Mesenchymal stem cell (in vitro differentiated cells and primary cell): ENCODE results near the gene BMP15. TPM values are rescaled to one million over a fixed set of nuclear protein-coding genes. Genes with fewer than 3 reads are reported as not detected.

Experiments used
- DNase-seq: peaks from one replicate; pipeline ENCODE4 v3.0.0-alpha.2; 2013
- H2AFZ ChIP-seq: one replicate; pipeline ENCODE4 v1.6.1; 2013; ENCODE audit warnings: low read depth, mild to moderate bottlenecking, control low read depth, inconsistent platforms, low read length, moderate library complexity
- H2AK5ac ChIP-seq: 2 replicates; pipeline ENCODE4 v1.6.1; 2013; ENCODE audit warnings: low read length, moderate library complexity, mild to moderate bottlenecking, inconsistent platforms; ENCODE audit not compliant: severe bottlenecking
- H2BK120ac ChIP-seq: one replicate; pipeline ENCODE4 v1.6.1; 2013; ENCODE audit warnings: low read depth, mild to moderate bottlenecking, inconsistent platforms, low read length, moderate library complexity
- H2BK12ac ChIP-seq, 2 experiments: one replicate each; pipeline ENCODE4 v1.6.1; 2013; ENCODE audit warnings: inconsistent platforms in 2 of 2, low read length in 2 of 2, mild to moderate bottlenecking in 2 of 2, moderate library complexity in 2 of 2, control low read depth in 1 of 2
- H2BK15ac ChIP-seq: one replicate; pipeline ENCODE4 v1.6.1; 2013; ENCODE audit warnings: mild to moderate bottlenecking, low read depth, inconsistent platforms; ENCODE audit not compliant: poor library complexity, severe bottlenecking
- H2BK5ac ChIP-seq: 2 replicates; pipeline ENCODE4 v1.6.1; 2013; ENCODE audit warnings: low read depth, mild to moderate bottlenecking, low read length, control low read depth, inconsistent platforms; ENCODE audit not compliant: poor library complexity, severe bottlenecking
- H3K14ac ChIP-seq, 2 experiments: one replicate each; pipeline ENCODE4 v1.6.1; 2013; ENCODE audit warnings: inconsistent platforms in 2 of 2, low read length in 2 of 2, control low read depth in 1 of 2, mild to moderate bottlenecking in 1 of 2, moderate library complexity in 1 of 2
- H3K18ac ChIP-seq, 2 experiments: one replicate each; pipeline ENCODE4 v1.6.1; 2013; ENCODE audit warnings: inconsistent platforms in 2 of 2, low read length in 2 of 2, control low read depth in 1 of 2, low read depth in 1 of 2, mild to moderate bottlenecking in 1 of 2
- H3K23ac ChIP-seq, 2 experiments: one replicate each; pipeline ENCODE4 v1.6.1; 2013; ENCODE audit warnings: inconsistent platforms in 2 of 2, low read length in 2 of 2, mild to moderate bottlenecking in 2 of 2, moderate library complexity in 2 of 2, control low read depth in 1 of 2
- H3K27ac ChIP-seq: 2 replicates; pipeline ENCODE4 v1.5.1; 2013; ENCODE audit warnings: mild to moderate bottlenecking, moderate library complexity, low read length, control low read depth, inconsistent platforms; ENCODE audit not compliant: poor library complexity, severe bottlenecking
- H3K27me3 ChIP-seq, 2 experiments: 2 replicates each; pipeline versions ENCODE4 v1.6.1 to v1.7.0; 2013; ENCODE audit warnings: low read length in 2 of 2, mild to moderate bottlenecking in 2 of 2, moderate library complexity in 2 of 2, control low read depth in 1 of 2, inconsistent platforms in 1 of 2; ENCODE audit not compliant: control insufficient read depth in 1 of 2, insufficient read depth in 1 of 2
- H3K36me3 ChIP-seq, 2 experiments: 2 replicates each; pipeline versions ENCODE4 v1.6.1 to v1.7.0; 2013; ENCODE audit warnings: low read length in 2 of 2, control low read depth in 1 of 2, inconsistent platforms in 1 of 2, low read depth in 1 of 2, mild to moderate bottlenecking in 1 of 2; ENCODE audit not compliant: insufficient read depth in 2 of 2, control insufficient read depth in 1 of 2
- H3K4ac ChIP-seq, 2 experiments: one replicate each; pipeline ENCODE4 v1.6.1; 2013; ENCODE audit warnings: inconsistent platforms in 2 of 2, low read length in 2 of 2, mild to moderate bottlenecking in 2 of 2, moderate library complexity in 2 of 2, control low read depth in 1 of 2, low read depth in 1 of 2
- H3K4me1 ChIP-seq: 2 replicates; pipeline ENCODE4 v1.6.1; 2013; ENCODE audit warnings: low read depth, low read length, control low read depth; ENCODE audit not compliant: control insufficient read depth, insufficient read depth
- H3K4me2 ChIP-seq: 2 replicates; pipeline ENCODE4 v1.6.1; 2013; ENCODE audit warnings: low read length, mild to moderate bottlenecking, inconsistent platforms; ENCODE audit not compliant: poor library complexity, severe bottlenecking
- H3K4me3 ChIP-seq, 2 experiments: 2 replicates each; pipeline versions ENCODE4 v1.5.1 to v1.7.0; 2013; ENCODE audit warnings: low read length in 2 of 2, mild to moderate bottlenecking in 2 of 2, control low read depth in 1 of 2, low read depth in 1 of 2; ENCODE audit not compliant: insufficient read depth in 1 of 2
- H3K79me1 ChIP-seq: replicated peaks from 2 replicates; pipeline ENCODE4 v1.6.1; 2013; ENCODE audit warnings: mild to moderate bottlenecking, control low read depth, low read length, inconsistent platforms; ENCODE audit not compliant: poor library complexity, severe bottlenecking
- H3K9ac ChIP-seq: 2 replicates; pipeline ENCODE4 v1.7.0; 2013; ENCODE audit warnings: mild to moderate bottlenecking, low read length, moderate library complexity
- H3K9me3 ChIP-seq: 2 replicates; pipeline ENCODE4 v1.7.0; 2013; ENCODE audit warnings: mild to moderate bottlenecking, low read length; ENCODE audit not compliant: control insufficient read depth
- H4K8ac ChIP-seq: one replicate; pipeline ENCODE4 v1.6.1; 2013; ENCODE audit warnings: inconsistent platforms, mild to moderate bottlenecking, low read length, moderate library complexity
- H4K91ac ChIP-seq: one replicate; pipeline ENCODE4 v1.6.1; 2013; ENCODE audit warnings: mild to moderate bottlenecking, low read length, inconsistent platforms
- WGBS: methylation state at CpG from one replicate; pipeline ENCODE4 v1.1.7; 2013; ENCODE audit warnings: mixed read lengths; 5-methylcytosine and 5-hydroxymethylcytosine counted together
- polyA plus RNA-seq, 2 experiments: library from polyadenylated mRNA; stranded (reverse); fragments of 200-250 nt; gene quantifications; one replicate each; pipeline ENCODE4 v1.2.3, GENCODE V29; 2013

Gene BMP15
- polyA plus RNA-seq (2013, experiment 1 of 2), result not detected
- not detected for polyA plus RNA-seq (2013, experiment 2 of 2)

GRCh38 chrX:50910685-50911176, at the start of gene BMP15:
Gene BMP15 (plus strand): TSS chrX:50910735. CDS start chrX:50910784, 49 bp downstream.
- Histone ChIP-seq H3K4ac (no peak within 1 kb of the TSS), H3K27ac (no peak within 1 kb of the TSS), H2BK15ac (no peak within 1 kb of the TSS), H2AFZ (no peak within 1 kb of the TSS), H2BK5ac (no peak within 1 kb of the TSS), H3K4me2 (no peak within 1 kb of the TSS), H3K18ac (no peak within 1 kb of the TSS), H4K91ac (no peak within 1 kb of the TSS), H3K9ac (no peak within 1 kb of the TSS), H3K9me3 (no peaks in the 10 kb centered on the region), H3K4me3 (no peak within 1 kb of the TSS), H3K4me1 (no peaks in the 10 kb centered on the region), H2AK5ac (no peak within 1 kb of the TSS), H2BK120ac (no peak within 1 kb of the TSS), H3K14ac (no peak within 1 kb of the TSS), H3K27me3 (peaks cover 0 to 13% of the 10 kb centered on the region in 2 experiments), H3K36me3 (no peaks in the 10 kb centered on the region), H2BK12ac (no peak within 1 kb of the TSS), H3K79me1 (no peaks in the 10 kb centered on the region), H4K8ac (no peak within 1 kb of the TSS), H3K23ac (no peak within 1 kb of the TSS)
- DNase-seq, result no peak
- 91% methylated on average over 9 of the region's 9 CpGs for WGBS

GRCh38 chrX:50863471-50863870, 47.1 kb upstream of the BMP15 start:
- no peak overlapping the region for H3K14ac ChIP-seq
- no peak overlapping the region for H3K18ac ChIP-seq
- no peak overlapping the region for H2BK15ac ChIP-seq
- no peaks in the 10 kb centered on the region for H3K4me1 ChIP-seq
- H3K9me3 ChIP-seq, result no peaks in the 10 kb centered on the region
- no peak overlapping the region for H2BK120ac ChIP-seq
- no peak overlapping the region for H3K9ac ChIP-seq
- H3K23ac ChIP-seq, result no peak overlapping the region
- no peak overlapping the region for H2AK5ac ChIP-seq
- H3K4me3 ChIP-seq, result no peak overlapping the region
- peaks cover 0 to 8% of the 10 kb centered on the region in 2 experiments for H3K27me3 ChIP-seq
- WGBS, result 100% methylated on average over 1 of the region's 1 CpG
- no peak overlapping the region for H4K91ac ChIP-seq
- H3K4me2 ChIP-seq, result no peak overlapping the region
- no peaks in the 10 kb centered on the region for H3K79me1 ChIP-seq
- no peaks in the 10 kb centered on the region for H3K36me3 ChIP-seq
- H2AFZ ChIP-seq, result no peak overlapping the region
- no peak overlapping the region for H3K27ac ChIP-seq
- no peak overlapping the region for H2BK12ac ChIP-seq
- H4K8ac ChIP-seq, result no peak overlapping the region
- no peak overlapping the region for H3K4ac ChIP-seq
- DNase-seq, result no peak
- no peak overlapping the region for H2BK5ac ChIP-seq

GRCh38 chrX:50865311-50865710, 45.2 kb upstream of the BMP15 start:
- H3K4me1 ChIP-seq, result no peaks in the 10 kb centered on the region
- no peak for DNase-seq
- no peak overlapping the region for H3K23ac ChIP-seq
- H3K14ac ChIP-seq, result no peak overlapping the region
- no peak overlapping the region for H2BK120ac ChIP-seq
- H3K4me2 ChIP-seq, result no peak overlapping the region
- no peak overlapping the region for H2AK5ac ChIP-seq
- no peak overlapping the region for H4K8ac ChIP-seq
- no peak overlapping the region for H2BK12ac ChIP-seq
- no peak overlapping the region for H3K4me3 ChIP-seq
- H3K4ac ChIP-seq, result no peak overlapping the region
- H2AFZ ChIP-seq, result no peak overlapping the region
- H4K91ac ChIP-seq, result no peak overlapping the region
- H3K9ac ChIP-seq, result no peak overlapping the region
- no peaks in the 10 kb centered on the region for H3K79me1 ChIP-seq
- no peak overlapping the region for H2BK15ac ChIP-seq
- H3K18ac ChIP-seq, result no peak overlapping the region
- WGBS, result 69% methylated on average over 5 of the region's 6 CpGs
- H2BK5ac ChIP-seq, result no peak overlapping the region
- no peaks in the 10 kb centered on the region for H3K9me3 ChIP-seq
- H3K36me3 ChIP-seq, result no peaks in the 10 kb centered on the region
- no peak overlapping the region for H3K27ac ChIP-seq
- H3K27me3 ChIP-seq, result peaks cover 0 to 21% of the 10 kb centered on the region in 2 experiments

GRCh38 chrX:50871922-50872453, 38.5 kb upstream of the BMP15 start:
- Histone ChIP-seq H4K8ac (no peak overlapping the region), H3K23ac (no peak overlapping the region), H3K14ac (no peak overlapping the region), H3K4me1 (no peaks in the 10 kb centered on the region), H2AFZ (no peak overlapping the region), H2BK15ac (no peak overlapping the region), H2BK120ac (no peak overlapping the region), H3K79me1 (no peaks in the 10 kb centered on the region), H3K9me3 (no peaks in the 10 kb centered on the region), H3K4me3 (no peak overlapping the region), H3K4ac (no peak overlapping the region), H2BK12ac (no peak overlapping the region), H3K36me3 (no peaks in the 10 kb centered on the region), H2BK5ac (no peak overlapping the region), H3K4me2 (no peak overlapping the region), H3K27me3 (peaks cover 3 to 54% of the 10 kb centered on the region in 2 experiments), H2AK5ac (no peak overlapping the region), H4K91ac (no peak overlapping the region), H3K9ac (no peak overlapping the region), H3K18ac (no peak overlapping the region), H3K27ac (no peak overlapping the region)
- WGBS, result no CpG with 5 or more reads among the region's 1 CpG
- DNase-seq, result no peak
